T47D (cell line): ENCODE measurements around the gene PDGFC.

Source experiments
- DNase-seq, 2 experiments: peaks; one replicate each; pipeline versions ENCODE4 v3.0.0 to v3.0.0-alpha.2; 2011 to 2012; ENCODE audit warnings: low read depth in 1 of 2, low spot score in 1 of 2
- JUND ChIP-seq: IDR thresholded peaks from 2 replicates; pipeline ENCODE4 v1.6.1; 2012; ENCODE audit warnings: low read depth
- in situ Hi-C: cut with HindIII; loops from 2 replicates; pipeline ENCODE4 v1.10.0; 2016; ENCODE audit warnings: low sequenced_read_pairs, low pct_unique_long_range_greater_than_20kb

The PDGFC gene

DNA sequence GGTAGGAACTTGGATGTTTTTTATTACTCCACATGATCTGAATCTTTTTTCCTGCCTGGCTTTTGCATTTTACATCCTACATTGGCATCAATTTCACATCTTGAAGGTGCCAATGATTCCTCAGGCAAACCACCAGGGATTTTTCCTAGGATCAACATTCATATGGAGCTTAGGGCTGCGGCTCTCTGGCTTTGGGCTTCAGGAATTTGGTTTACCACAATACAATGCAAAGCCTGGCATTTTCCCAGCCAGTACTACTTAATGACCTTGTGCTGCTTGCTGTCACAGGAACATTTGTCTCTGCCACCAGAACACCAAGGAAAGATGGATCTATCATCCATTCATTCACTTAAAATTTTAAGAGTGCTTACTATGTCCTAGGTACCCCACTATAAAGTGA lies 180.7 kb downstream of the PDGFC start:
- peak in 1 of 2 experiments; percentile 69 for DNase-seq

GRCh38 chr4:156788782-156789181 lies 182.8 kb downstream of the PDGFC start:
- in situ Hi-C loops = no loop called here
- no peak for DNase-seq
- no peak for TF ChIP-seq JUND

More for the DNA sequence above, 180.7 kb downstream of the PDGFC start:
- in situ Hi-C loops = no loop called here
- no peak for TF ChIP-seq JUND

- TF ChIP-seq JUND = no peak
- in situ Hi-C loops = no loop called here
- no peak for DNase-seq
Measured at GRCh38 chr4:156786713-156787112, 184.9 kb downstream of the PDGFC start.

DNA sequence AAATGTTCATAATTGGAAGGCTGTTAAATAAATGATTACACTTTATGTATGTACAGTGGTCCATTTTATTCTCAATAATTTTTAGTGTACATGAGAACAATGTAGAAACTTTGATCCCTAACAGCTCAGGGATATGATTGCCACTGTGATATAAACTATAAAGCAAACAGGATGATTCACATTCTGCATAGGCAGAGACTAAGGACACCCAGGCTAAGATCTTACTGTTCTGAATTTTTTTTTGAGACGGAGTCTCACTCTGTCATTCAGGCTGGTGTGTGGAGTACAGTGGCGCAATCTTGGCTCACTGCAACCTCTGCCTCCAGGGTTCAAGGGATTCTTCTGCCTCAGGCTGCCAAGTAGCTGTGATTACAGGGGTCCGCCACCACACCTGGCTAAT lies 186.6 kb downstream of the PDGFC start:
- in situ Hi-C loops = no loop called here
- DNase-seq = no peak
- TF ChIP-seq JUND = no peak

DNA sequence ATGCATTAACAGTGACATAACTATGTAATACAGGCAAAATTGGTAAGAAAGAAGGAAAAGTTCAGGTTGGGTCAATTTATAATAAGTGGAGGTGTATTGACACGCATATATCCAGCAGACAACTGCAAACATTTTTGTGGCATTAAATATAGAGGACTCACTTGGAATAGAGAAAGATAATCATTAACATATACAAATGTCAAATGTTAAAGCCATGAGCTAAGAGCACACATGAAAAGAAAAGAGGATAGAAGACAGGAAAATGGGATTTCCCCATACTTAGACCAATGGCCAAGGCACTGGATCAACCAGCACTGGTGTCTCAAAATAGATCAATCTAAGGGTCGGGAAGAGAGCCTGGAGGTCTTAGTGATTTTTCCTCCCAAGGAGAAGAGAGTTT lies 187.6 kb downstream of the PDGFC start:
- no peak for TF ChIP-seq JUND
- in situ Hi-C loops = no loop called here
- DNase-seq = no peak

DNA sequence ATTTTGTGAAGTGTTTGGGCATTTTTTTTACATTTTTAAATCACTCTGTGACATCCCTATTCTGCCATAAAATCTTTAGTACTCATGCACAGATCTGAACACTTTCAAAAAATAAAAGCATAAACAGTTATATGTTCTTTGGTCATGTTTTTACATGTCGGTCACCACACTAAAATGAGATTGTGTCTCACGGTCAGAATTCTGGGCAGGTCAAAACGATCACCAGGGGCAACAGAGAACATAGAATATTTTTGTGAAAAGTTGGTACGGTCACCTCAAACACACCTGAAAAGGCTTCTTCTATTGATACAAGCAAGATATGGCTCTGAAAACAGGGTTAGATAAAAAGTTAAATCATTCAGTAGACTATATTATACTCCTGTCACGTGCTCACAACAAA lies 189.1 kb downstream of the PDGFC start:
- no peak for DNase-seq
- no peak for TF ChIP-seq JUND
- in situ Hi-C loops = no loop called here

DNA sequence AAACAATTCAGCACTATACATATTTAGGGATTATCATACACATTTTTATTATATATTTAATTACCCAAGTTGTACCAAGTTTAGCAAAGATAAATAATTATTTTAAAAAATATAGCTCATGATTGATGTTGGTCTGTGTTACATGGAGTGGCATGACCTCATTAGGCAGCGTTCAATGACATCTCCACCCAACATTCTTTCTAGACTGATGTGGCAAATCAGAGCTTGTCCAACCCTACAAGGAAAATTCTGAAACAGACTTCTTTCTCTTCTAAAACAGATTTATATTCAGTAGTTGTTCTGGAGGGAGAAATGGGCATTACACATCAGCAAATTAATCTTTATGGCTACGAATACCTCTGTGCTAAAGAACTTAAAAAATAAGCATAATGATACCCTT lies 189.7 kb downstream of the PDGFC start:
- no peak for TF ChIP-seq JUND
- in situ Hi-C loops = no loop called here
- no peak for DNase-seq

DNA sequence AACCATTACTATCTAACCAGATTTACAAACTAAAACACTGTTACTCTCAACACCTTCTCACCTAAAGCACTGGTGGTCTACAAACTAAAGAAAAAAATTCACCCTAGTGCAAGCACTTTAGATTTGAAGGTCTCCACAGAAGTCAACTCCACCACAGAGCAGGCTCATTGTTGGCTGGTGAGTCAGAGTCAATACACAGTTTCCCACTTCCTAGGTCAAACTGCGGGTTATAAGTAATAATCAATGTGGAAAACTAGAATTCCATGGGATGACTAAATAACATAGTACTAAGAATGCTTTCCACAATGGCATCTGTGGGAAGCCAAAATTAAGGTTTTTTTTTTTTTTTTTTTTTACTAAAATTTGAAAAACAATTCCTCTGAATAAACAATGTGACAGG lies 191.8 kb downstream of the PDGFC start:
- DNase-seq = no peak
- in situ Hi-C loops = no loop called here
- TF ChIP-seq JUND = no peak

DNA sequence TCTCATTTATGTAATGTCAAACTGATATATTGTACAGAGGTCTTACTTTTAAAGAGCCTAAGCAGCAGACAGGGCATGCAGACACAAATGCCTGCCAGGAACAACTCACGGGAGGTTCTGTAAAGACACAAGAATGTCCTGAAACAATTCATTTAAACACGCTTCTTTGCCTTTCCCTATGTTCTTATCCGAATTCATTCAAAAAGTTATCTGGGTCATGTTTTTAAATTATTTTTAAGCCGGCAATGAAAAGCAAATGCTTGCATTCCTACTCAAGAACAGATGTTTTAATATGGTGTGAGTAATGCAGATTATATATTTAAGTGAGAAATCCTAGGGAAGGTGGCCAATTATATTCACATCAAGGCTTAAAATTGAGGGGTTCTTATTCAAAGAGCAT lies 192.6 kb downstream of the PDGFC start:
- TF ChIP-seq JUND = no peak
- no peak for DNase-seq
- in situ Hi-C loops = no loop called here

DNA sequence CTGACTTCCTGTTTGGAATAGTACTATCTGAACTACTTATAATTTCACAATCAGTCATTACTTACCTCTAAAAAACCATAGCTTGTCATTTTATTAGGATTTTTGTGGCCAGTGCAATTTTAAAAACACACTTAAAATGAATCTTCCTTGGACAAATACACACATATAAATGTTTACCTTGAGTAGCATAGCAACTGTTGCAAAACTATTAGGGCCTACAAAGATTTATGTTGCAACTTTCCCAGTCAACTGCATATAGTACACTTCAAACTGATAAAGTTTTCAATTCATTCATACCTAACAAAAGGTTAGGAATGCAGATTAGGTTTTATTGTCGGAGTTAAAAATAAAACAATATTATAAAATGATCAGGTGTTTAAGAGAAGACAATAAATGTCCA lies 193.0 kb downstream of the PDGFC start:
- no peak for TF ChIP-seq JUND
- DNase-seq = peak in 1 of 2 experiments; percentile 4
- in situ Hi-C loops = no loop called here

GRCh38 chr4:156778093-156778492 lies 193.5 kb downstream of the PDGFC start:
- in situ Hi-C loops = no loop called here
- no peak for TF ChIP-seq JUND
- DNase-seq = no peak

- no peak for DNase-seq
- TF ChIP-seq JUND = no peak
- in situ Hi-C loops = no loop called here
Measured at GRCh38 chr4:156775813-156776212, 195.8 kb downstream of the PDGFC start.

- DNase-seq = no peak
- TF ChIP-seq JUND = no peak
- in situ Hi-C loops = no loop called here
Measured at GRCh38 chr4:156774422-156774821, 197.2 kb downstream of the PDGFC start.

DNA sequence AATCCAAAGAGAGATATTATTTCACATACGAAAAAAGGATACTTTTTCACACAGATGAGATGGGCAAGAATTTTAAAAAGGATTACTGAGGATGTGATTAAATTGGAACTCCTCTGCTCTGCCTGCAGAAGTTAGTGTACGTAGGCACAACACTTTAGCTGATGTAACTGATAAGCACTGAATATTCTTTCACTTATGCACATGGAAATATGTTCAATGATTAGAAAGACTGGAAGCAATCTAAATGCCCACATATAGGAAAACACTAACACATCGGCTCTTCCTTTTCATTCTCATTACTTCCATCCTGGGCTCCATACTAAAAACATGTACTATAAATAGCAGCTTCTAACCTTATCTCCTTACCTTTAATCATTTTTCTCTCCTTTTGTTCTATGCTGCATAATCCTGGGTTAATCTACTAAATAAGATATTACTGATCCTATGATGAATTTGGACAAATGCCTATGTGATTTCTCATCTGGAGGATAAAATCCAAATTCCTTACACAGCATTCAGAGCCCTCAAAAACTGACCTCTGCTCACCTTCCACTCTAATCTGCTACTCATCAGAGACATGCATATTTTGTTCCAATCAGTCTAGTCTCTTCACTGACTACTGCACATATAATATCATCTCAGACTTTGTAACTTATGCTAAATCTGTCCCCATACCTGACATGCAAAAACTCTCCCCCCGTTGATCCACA lies 197.8 kb downstream of the PDGFC start:
- TF ChIP-seq JUND = no peak
- DNase-seq = no peak
- in situ Hi-C loops = no loop called here
